Measurements from ENCODE around the gene BCORL1. TPM values are rescaled to one million over a fixed set of nuclear protein-coding genes. Genes with fewer than 3 reads are reported as not detected.

BCORL1 gene
- polyA plus RNA-seq, 1 of the 3 experiments (the other 2 are of a cell fraction) = 4.2 TPM

DNA sequence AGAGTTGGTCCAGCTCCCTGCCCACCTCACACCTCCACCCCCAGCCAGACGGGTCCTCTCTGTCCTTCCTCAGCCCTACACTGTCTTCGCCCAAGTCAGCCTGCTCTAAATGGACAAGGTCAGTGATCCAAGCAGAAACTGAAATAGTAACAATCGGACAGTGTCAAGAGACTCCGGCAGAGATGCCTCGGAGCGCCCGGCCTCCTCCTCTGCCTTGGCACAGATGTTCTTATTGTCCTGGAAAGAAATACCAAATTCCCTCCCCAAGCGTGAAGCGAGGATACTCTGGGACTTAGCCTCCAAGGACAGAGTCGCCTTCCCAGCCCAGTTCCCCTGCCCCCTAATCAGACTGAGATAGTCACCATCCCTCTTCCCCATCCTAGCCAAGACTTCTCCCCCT, 48.0 kb upstream of the BCORL1 start (continued):
- no peak for TF ChIP-seq CTCF (IDR thresholded peaks at IDR 0.05)
- TF ChIP-seq FOSL2 (IDR thresholded peaks at IDR 0.05; ENCODE audit: borderline replicate concordance, low read depth) = no peak
- TF ChIP-seq SIN3A (IDR thresholded peaks at IDR 0.05; ENCODE audit: borderline replicate concordance, low read depth, low read length) = no peak
- no peak for TF ChIP-seq RCOR1 (IDR thresholded peaks at IDR 0.05; ENCODE audit: low read length)
- TF ChIP-seq, protein P1, sequence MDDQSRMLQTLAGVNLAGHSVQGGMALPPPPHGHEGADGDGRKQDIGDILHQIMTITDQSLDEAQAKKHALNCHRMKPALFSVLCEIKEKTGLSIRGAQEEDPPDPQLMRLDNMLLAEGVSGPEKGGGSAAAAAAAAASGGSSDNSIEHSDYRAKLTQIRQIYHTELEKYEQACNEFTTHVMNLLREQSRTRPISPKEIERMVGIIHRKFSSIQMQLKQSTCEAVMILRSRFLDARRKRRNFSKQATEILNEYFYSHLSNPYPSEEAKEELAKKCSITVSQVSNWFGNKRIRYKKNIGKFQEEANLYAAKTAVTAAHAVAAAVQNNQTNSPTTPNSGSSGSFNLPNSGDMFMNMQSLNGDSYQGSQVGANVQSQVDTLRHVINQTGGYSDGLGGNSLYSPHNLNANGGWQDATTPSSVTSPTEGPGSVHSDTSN (IDR thresholded peaks at IDR 0.05) = no peak

GRCh38 chrX:129934952-129935351, 47.5 kb upstream of the BCORL1 start:
- Histone ChIP-seq H3K9ac (no peak overlapping the region), H4K20me1 (ENCODE audit: insufficient read depth) (no peaks in the 10 kb centered on the region), H3F3A (replicated peaks; ENCODE audit: insufficient read depth) (peaks cover 10% of the 10 kb centered on the region), H3K27me3 (ENCODE audit: insufficient read depth) (peaks cover 22% of the 10 kb centered on the region; the same call in 1 of the 2 replicates), H3K9me2 (no peaks in the 10 kb centered on the region), H3K4me2 (no peak overlapping the region), H3K4me1 (ENCODE audit: control insufficient read depth in 1 of 2, insufficient read depth in 2 of 2, low read depth in 1 of 2, low read length in 1 of 2) (no peaks in the 10 kb centered on the region; a peak in 1 of 4 replicates), H3K79me2 (ENCODE audit: insufficient read depth) (no peaks in the 10 kb centered on the region), H3K36me3 (replicated peaks in 1 of 2; ENCODE audit: control insufficient read depth in 1 of 2, insufficient read depth in 2 of 2, low read length in 1 of 2) (no peaks in the 10 kb centered on the region), H3K9me3 (no peaks in the 10 kb centered on the region), H3K27ac (ENCODE audit: low read depth in 2 of 2, low read length in 1 of 2) (no peak overlapping the region), H3K4me3 (ENCODE audit: low read depth in 2 of 2, low read length in 1 of 2) (no peak overlapping the region), H2AFZ (ENCODE audit: low read depth) (no peak overlapping the region)
- CTCF ChIA-PET = interaction anchor here (1.1 kb wide), 1 partner anchor 125 kb away, joined by 4 read pairs; no protein-coding TSS in a partner anchor
- TF ChIP-seq NFIC (IDR thresholded peaks at IDR 0.05; ENCODE audit: borderline replicate concordance) = no peak
- TF ChIP-seq GABPA (IDR thresholded peaks at IDR 0.05; ENCODE audit: low read depth) = no peak
- no peak for TF ChIP-seq TCF12 (IDR thresholded peaks at IDR 0.05)
- no peak for TF ChIP-seq RXRA (IDR thresholded peaks at IDR 0.05; ENCODE audit: borderline replicate concordance, low read depth)
- DNase-seq = no peak
- POLR2A ChIA-PET = no interaction called here
- WGBS (ENCODE audit: low lambda C conversion rate) = 47% methylated on average over 5 of the region's 5 CpGs

DNA sequence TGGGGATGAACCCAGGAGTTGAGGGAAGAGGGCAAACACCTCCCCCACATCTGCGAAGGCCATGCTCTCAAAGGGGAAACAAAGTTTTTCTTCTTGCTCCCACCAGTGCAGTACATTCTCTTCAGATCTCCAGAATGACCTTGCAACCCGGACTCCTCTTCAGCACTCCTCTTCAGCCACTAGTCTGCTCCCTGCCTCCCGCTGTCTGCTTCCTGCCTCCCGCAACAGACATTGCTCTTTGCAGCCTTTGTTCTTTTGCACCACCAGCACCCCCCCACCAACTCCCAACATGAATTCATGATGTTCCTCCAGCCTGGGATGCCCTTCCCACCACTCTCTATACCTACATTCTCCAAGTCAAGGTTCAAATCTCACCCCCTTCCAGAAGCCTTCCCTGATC, 44.4 kb upstream of the BCORL1 start:
- Histone ChIP-seq H4K20me1 (ENCODE audit: insufficient read depth) (no peaks in the 10 kb centered on the region), H2AFZ (ENCODE audit: low read depth) (no peak overlapping the region), H3K9ac (no peak overlapping the region), H3F3A (replicated peaks; ENCODE audit: insufficient read depth) (peaks cover 4% of the 10 kb centered on the region), H3K36me3 (replicated peaks in 1 of 2; ENCODE audit: control insufficient read depth in 1 of 2, insufficient read depth in 2 of 2, low read length in 1 of 2) (no peaks in the 10 kb centered on the region), H3K27ac (ENCODE audit: low read depth in 2 of 2, low read length in 1 of 2) (no peak overlapping the region), H3K79me2 (ENCODE audit: insufficient read depth) (no peaks in the 10 kb centered on the region), H3K9me2 (no peaks in the 10 kb centered on the region), H3K4me1 (ENCODE audit: control insufficient read depth in 1 of 2, insufficient read depth in 2 of 2, low read depth in 1 of 2, low read length in 1 of 2) (no peaks in the 10 kb centered on the region), H3K4me2 (no peak overlapping the region), H3K9me3 (no peaks in the 10 kb centered on the region), H3K27me3 (ENCODE audit: insufficient read depth) (peaks cover 30% of the 10 kb centered on the region; the same call in 1 of the 2 replicates), H3K4me3 (ENCODE audit: low read depth in 2 of 2, low read length in 1 of 2) (no peak overlapping the region)
- 57% methylated on average over 4 of the region's 4 CpGs for WGBS (ENCODE audit: low lambda C conversion rate)
- DNase-seq = no peak
- ChIA-PET CTCF (no interaction called here), POLR2A (no interaction called here)
- TF ChIP-seq TCF12 (IDR thresholded peaks at IDR 0.05) (no peak), RAD21 (IDR thresholded peaks at IDR 0.05; ENCODE audit: low read length) (no peak), NRF1 (IDR thresholded peaks at IDR 0.05; ENCODE audit: low read depth, low read length) (no peak), YY1 (IDR thresholded peaks at IDR 0.05; ENCODE audit: low read depth) (no peak), MEF2A (IDR thresholded peaks at IDR 0.05; ENCODE audit: borderline replicate concordance, low read depth) (no peak), SMC3 (IDR thresholded peaks at IDR 0.05; ENCODE audit: low read depth, low read length) (no peak), ELF1 (IDR thresholded peaks at IDR 0.05) (no peak), JUND (IDR thresholded peaks at IDR 0.05) (no peak), NFIC (IDR thresholded peaks at IDR 0.05; ENCODE audit: borderline replicate concordance) (no peak), SIN3A (IDR thresholded peaks at IDR 0.05; ENCODE audit: borderline replicate concordance, low read depth, low read length) (no peak), RXRA (IDR thresholded peaks at IDR 0.05; ENCODE audit: borderline replicate concordance, low read depth) (no peak), RFX5 (IDR thresholded peaks at IDR 0.05; ENCODE audit: low read length) (no peak)
- TF ChIP-seq, protein P2, sequence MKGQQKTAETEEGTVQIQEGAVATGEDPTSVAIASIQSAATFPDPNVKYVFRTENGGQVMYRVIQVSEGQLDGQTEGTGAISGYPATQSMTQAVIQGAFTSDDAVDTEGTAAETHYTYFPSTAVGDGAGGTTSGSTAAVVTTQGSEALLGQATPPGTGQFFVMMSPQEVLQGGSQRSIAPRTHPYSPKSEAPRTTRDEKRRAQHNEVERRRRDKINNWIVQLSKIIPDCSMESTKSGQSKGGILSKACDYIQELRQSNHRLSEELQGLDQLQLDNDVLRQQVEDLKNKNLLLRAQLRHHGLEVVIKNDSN (IDR thresholded peaks at IDR 0.05; ENCODE audit: borderline replicate concordance, low read depth) = no peak
- TF ChIP-seq, protein P3, sequence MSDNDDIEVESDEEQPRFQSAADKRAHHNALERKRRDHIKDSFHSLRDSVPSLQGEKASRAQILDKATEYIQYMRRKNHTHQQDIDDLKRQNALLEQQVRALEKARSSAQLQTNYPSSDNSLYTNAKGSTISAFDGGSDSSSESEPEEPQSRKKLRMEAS (IDR thresholded peaks at IDR 0.05; ENCODE audit: low read depth) = no peak
- TF ChIP-seq, protein P4, sequence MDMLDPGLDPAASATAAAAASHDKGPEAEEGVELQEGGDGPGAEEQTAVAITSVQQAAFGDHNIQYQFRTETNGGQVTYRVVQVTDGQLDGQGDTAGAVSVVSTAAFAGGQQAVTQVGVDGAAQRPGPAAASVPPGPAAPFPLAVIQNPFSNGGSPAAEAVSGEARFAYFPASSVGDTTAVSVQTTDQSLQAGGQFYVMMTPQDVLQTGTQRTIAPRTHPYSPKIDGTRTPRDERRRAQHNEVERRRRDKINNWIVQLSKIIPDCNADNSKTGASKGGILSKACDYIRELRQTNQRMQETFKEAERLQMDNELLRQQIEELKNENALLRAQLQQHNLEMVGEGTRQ (IDR thresholded peaks at IDR 0.05; ENCODE audit: borderline replicate concordance, low read depth, low read length) = no peak
- TF ChIP-seq, protein P5, sequence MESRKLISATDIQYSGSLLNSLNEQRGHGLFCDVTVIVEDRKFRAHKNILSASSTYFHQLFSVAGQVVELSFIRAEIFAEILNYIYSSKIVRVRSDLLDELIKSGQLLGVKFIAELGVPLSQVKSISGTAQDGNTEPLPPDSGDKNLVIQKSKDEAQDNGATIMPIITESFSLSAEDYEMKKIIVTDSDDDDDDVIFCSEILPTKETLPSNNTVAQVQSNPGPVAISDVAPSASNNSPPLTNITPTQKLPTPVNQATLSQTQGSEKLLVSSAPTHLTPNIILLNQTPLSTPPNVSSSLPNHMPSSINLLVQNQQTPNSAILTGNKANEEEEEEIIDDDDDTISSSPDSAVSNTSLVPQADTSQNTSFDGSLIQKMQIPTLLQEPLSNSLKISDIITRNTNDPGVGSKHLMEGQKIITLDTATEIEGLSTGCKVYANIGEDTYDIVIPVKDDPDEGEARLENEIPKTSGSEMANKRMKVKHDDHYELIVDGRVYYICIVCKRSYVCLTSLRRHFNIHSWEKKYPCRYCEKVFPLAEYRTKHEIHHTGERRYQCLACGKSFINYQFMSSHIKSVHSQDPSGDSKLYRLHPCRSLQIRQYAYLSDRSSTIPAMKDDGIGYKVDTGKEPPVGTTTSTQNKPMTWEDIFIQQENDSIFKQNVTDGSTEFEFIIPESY (IDR thresholded peaks at IDR 0.05; ENCODE audit: borderline replicate concordance, low read depth) = no peak

Data from SK-N-SH (cell line).